SW480 (cell line): ENCODE results near the gene KRTAP19-8.

Source experiments
- DNase-seq: peaks from one replicate; pipeline ENCODE4 v3.0.0-alpha.2; 2016; ENCODE audit warnings: low spot score

Gene KRTAP19-8

DNA sequence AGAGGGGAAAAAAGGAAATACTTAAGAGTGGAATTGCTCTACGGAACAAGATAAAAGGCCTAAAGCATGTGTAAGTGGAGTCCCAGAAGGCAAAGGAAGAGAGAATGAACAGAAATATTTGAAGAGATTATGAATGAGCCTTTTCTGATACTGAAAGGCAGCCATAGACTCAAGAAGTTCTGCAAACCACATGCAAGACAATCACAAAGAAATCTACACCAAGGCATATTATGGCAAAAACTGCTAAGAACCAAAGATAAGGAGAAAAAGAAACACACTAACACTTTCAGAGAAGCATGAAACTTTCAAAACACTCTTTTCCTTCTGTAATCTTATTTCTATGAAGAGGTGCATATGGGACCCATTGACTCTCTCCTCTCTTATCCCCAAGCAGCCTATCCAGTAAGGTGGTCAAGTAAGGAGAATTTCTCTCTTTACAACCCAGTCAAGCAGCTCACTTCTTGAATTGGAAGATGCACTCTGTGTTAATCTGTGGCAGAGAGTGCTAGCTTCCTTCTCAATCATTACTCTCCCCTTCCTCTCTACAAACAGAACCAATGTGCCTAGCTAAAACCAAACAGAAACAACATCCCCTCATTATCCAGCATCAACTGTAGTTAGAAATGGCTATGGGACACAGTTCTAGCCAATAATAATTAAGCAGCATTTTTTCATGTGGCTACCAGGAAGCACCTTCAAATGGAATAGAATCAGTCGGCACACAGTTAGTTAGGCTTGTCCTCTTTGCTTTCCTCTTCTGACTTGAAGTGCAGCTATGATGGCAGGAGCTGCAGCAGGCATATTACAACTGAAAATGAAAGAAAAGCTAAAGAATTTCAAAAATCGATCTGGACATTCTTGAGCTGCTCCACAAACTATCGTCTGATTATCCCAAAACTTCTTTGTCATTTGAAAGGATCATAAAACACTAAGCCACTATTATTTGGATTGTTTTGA lies 25.9 kb downstream of the KRTAP19-8 start:
- no peak for DNase-seq

DNA sequence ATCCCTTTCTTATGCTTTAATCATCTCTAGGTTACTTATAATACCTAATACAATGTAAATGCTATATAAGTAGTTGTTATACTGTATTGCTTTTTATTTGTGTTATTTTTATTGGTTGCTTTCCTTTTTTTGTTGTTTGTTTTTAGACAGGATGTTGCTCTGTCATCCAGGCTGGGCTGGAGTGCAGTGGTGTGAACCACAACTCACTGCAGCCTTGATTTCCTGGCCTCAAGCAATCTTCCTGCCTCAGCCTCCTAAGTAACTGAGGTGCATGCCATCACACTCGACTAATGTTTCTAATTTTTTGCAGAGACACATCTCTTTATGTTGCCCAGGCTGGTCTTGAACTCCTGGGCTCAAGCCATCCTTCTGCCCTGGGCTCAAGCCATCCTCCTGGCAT lies 26.9 kb downstream of the KRTAP19-8 start:
- DNase-seq: no peak

DNA sequence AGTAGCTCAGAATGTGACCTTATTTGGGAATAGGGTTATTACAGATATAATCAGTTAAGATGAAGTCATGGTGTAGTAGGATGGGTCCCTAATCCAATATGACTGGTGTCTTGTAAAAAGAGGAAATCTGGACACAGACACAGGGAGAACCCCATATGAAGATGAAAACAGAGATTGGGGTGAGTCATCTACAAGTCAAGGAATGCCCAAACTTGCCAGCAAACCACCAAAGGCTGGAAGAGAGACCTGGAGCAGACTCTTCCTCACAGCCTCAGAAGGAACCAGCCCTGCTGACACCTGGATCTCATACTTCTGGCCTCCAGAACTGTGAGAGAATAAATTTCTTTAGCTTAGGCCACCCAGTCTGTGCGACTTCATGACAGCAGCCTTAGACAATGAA lies 29.9 kb downstream of the KRTAP19-8 start:
- DNase-seq: no peak

- no peak for DNase-seq
Measured at GRCh38 chr21:31005019-31005418, 33.3 kb downstream of the KRTAP19-8 start.

- no peak for DNase-seq
Measured at GRCh38 chr21:31003471-31003870, 34.8 kb downstream of the KRTAP19-8 start.

GRCh38 chr21:30997541-30997940 lies 40.7 kb downstream of the KRTAP19-8 start:
- no peak for DNase-seq

DNA sequence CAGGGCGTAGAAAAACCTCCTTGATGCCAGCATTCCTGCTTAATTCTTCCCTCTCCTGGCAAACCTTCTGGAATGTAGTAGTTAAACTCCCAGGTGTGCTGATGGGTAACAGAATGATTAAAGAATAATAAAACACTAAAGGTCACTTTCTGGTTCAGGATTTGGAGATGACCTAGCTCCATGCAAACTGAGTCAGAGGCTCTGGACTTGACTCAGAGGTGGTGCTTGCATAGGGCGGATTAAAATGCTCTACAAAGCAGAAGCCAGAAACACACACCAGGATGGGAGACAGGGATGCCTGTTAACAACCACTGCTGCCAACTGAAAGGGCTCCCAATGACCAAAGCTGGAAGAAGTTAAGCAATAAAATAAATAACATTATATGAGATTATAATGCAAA lies 41.5 kb downstream of the KRTAP19-8 start:
- no peak for DNase-seq

GRCh38 chr21:30994932-30995331 lies 43.3 kb downstream of the KRTAP19-8 start:
- DNase-seq: no peak

- no peak for DNase-seq
Measured at GRCh38 chr21:30990514-30991262, 47.6 kb downstream of the KRTAP19-8 start.

GRCh38 chr21:30988706-30989105 lies 49.6 kb downstream of the KRTAP19-8 start:
- DNase-seq: no peak
